ENCODE data around the gene DMD. TPM values are rescaled to one million over a fixed set of nuclear protein-coding genes. Genes with fewer than 3 reads are reported as not detected.
A peak's percentile ranks its signal among the peaks of the same experiment; 100 is the strongest.

Gene DMD
- total and polyA plus RNA-seq, 12 donors = 28.5 to 228 (median 168) TPM

- Histone ChIP-seq H3K4me3 (no peak overlapping the region), H3K9me3 (no peaks in the 10 kb centered on the region), H3K4me1 (peaks cover 0 to 27% (median 3%) of the 10 kb centered on the region in 9 donors), H3K27me3 (no peaks in the 10 kb centered on the region), H3K27ac (peak overlapping the region in 1 of 10 donors; percentile 19), H3K36me3 (no peaks in the 10 kb centered on the region)
- peak in 6 of 8 donors; percentile 17 to 51 (median 28) for ATAC-seq
- no peak for TF ChIP-seq CTCF (IDR thresholded peaks at IDR 0.05)
- intact Hi-C loops (cut with DNase I) = no loop called here
- WGBS, 2 donors = 81 to 87% methylated on average over 2 of the region's 2 CpGs
- DNase-seq = no peak
Observed at GRCh38 chrX:31227250-31227649, 1984.1 kb downstream of the DMD start.

GRCh38 chrX:31225819-31226218, 1985.5 kb downstream of the DMD start:
- TF ChIP-seq CTCF (IDR thresholded peaks at IDR 0.05) = no peak
- no peak for ATAC-seq
- 96 to 98% methylated on average over 2 of the region's 2 CpGs for WGBS, 2 donors

GRCh38 chrX:31224381-31225012, 1986.9 kb downstream of the DMD start:
- Histone ChIP-seq H3K36me3 (no peaks in the 10 kb centered on the region), H3K9me3 (no peaks in the 10 kb centered on the region), H3K27ac (no peak overlapping the region), H3K4me3 (no peak overlapping the region), H3K27me3 (no peaks in the 10 kb centered on the region), H3K4me1 (peaks cover 0 to 34% (median 11%) of the 10 kb centered on the region in 9 donors)
- no peak for TF ChIP-seq CTCF (IDR thresholded peaks at IDR 0.05)
- WGBS, 2 donors = 96 to 97% methylated on average over 5 of the region's 5 CpGs
- DNase-seq (no peak), ATAC-seq (no peak)
- intact Hi-C loops (cut with DNase I) = no loop called here

More at GRCh38 chrX:31225819-31226218, 1985.5 kb downstream of the DMD start:
- no peak overlapping the region for H3K4me3 ChIP-seq
- H3K36me3 ChIP-seq = no peaks in the 10 kb centered on the region
- intact Hi-C loops (cut with DNase I) = no loop called here
- peaks cover 0 to 32% (median 11%) of the 10 kb centered on the region in 9 donors for H3K4me1 ChIP-seq
- DNase-seq = no peak
- no peaks in the 10 kb centered on the region for H3K9me3 ChIP-seq
- no peak overlapping the region for H3K27ac ChIP-seq
- H3K27me3 ChIP-seq = no peaks in the 10 kb centered on the region

- Histone ChIP-seq H3K4me3 (no peak overlapping the region), H3K4me1 (peaks cover 0 to 32% (median 11%) of the 10 kb centered on the region in 9 donors), H3K27ac (no peak overlapping the region), H3K27me3 (no peaks in the 10 kb centered on the region), H3K36me3 (no peaks in the 10 kb centered on the region), H3K9me3 (no peaks in the 10 kb centered on the region)
- DNase-seq (no peak), ATAC-seq (peak in 1 of 8 donors; percentile 41)
- 55 to 61% methylated on average over 3 of the region's 3 CpGs for WGBS, 2 donors
- no peak for TF ChIP-seq CTCF (IDR thresholded peaks at IDR 0.05)
- intact Hi-C loops (cut with DNase I) = no loop called here
Observed at GRCh38 chrX:31223817-31224216, 1987.5 kb downstream of the DMD start.
